HFF-Myc (cell line): ENCODE results near the gene SHPK.

Experiments
- DNase-seq: peaks from one replicate; pipeline ENCODE4 v3.0.0-alpha.2; 2011; ENCODE audit warnings: low read depth; ENCODE audit errors: extremely low read depth
- H3K4me3 ChIP-seq: replicated peaks from 2 replicates; pipeline ENCODE4 v1.5.1; 2011; ENCODE audit warnings: low read depth, mild to moderate bottlenecking, control low read depth, low read length
- CTCF ChIP-seq: IDR thresholded peaks from 2 replicates; pipeline ENCODE4 v1.5.1; 2012; ENCODE audit warnings: mild to moderate bottlenecking, low read depth, low read length, control low read depth; ENCODE audit errors: missing control alignments

Gene SHPK

DNA sequence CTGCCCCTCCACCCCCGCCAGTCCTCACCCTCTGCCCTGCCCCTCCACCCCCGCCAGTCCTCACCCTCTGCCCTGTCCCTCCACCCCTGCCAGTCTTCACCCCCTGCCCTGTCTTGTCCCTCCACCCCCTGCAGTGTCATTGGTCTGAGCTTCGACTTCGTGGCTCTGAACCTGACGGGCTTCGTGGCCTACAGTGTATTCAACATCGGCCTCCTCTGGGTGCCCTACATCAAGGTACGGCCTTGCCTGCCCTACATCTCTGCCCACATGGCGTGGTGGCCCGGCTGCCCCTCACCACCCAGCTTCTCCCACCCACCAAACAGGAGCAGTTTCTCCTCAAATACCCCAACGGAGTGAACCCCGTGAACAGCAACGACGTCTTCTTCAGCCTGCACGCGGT, 20.3 kb upstream of the SHPK start:
- H3K4me3 ChIP-seq: no peak overlapping the region
- TF ChIP-seq CTCF: no peak
- no peak for DNase-seq

DNA sequence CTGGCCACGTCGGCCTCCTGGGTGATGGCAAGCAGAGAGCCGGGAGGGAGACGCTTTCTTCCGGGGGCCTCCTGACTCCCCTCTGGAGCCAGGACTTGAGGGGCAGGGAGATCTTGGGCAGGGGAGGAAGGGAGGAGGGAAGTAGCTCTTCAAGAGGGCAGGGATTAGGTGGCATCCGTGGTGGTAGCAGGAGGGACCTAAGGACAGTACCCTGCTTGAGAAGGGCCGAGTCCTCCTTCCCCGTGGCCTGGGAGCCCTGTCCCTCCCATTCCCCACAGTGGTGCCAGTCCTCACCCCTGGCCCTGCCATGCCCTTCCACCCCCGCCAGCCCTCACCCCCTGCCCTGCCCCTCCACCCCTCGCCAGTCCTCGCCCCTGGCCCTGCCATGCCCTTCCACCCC, 19.7 kb upstream of the SHPK start:
- no peak overlapping the region for H3K4me3 ChIP-seq
- no peak for DNase-seq
- no peak for TF ChIP-seq CTCF

DNA sequence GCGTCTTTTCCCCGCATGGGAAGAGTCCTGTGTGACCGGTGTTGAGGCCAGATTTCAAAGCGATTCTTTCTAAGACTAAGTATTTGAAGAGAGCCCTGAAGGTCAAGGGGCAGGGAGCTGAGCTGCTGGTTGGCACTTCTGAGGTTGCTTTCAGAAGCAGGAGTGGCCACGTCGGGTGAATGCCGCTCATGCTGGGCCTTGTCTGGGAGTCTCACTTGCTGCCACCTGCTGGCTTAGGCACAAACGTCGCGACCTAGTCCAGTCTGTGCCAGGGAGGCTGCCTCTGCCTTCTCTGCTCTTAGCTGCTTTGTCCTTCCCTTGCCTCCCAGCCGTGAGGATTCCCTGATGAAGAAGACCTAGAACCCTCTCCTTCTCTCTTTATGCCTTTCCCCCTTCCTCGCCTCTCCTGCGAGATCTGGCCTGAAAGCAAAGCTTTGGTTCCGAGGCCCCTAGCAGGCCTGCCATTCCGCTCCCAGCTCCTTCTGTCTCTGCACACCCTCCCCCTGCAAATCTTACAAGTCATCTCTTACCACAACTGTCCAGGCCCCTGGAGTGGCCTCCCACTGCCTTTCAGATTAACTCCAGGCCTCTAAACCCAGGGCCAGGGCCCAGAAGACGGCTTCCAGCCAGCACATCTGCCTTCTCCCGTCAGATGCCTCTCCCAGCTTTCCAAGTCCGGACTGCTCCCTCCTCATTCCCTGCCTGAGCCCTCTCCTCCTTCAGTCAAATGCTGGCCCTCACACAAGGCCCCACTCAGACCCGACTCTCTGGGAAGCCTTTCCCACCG, 11.9 kb upstream of the SHPK start:
- no peak for DNase-seq
- H3K4me3 ChIP-seq: no peak overlapping the region
- TF ChIP-seq CTCF: peak; percentile 61

GRCh38 chr17:3647251-3647650, 11.2 kb upstream of the SHPK start:
- no peak for DNase-seq
- no peak for TF ChIP-seq CTCF
- H3K4me3 ChIP-seq: no peak overlapping the region

GRCh38 chr17:3645310-3645709, 9.3 kb upstream of the SHPK start:
- no peak for TF ChIP-seq CTCF
- DNase-seq: no peak
- no peak overlapping the region for H3K4me3 ChIP-seq

DNA sequence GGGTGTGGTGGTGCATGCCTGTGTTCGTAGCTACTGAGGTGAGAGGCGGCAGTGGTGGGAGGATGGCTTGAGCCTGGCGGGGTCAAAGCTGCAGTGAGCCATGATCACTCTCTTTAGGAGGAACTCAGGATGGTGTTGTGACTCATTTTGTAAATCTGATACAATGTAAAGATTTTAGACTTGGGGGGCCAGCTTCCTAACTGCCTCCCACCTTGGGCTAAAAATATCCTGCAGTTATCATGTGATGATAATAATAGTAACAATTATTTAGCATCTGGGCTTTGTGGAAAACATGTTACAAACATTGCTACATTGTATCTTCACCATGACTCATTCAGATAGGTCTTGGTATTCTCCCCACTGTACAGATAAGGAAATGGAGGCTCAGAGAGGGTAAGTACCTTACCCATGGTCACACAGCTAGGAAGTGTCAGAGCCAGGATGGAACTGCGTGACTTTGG, 7.9 kb upstream of the SHPK start:
- DNase-seq: no peak
- H3K4me3 ChIP-seq: no peak overlapping the region
- no peak for TF ChIP-seq CTCF
